ENCODE measurements around the gene CCDC136. TPM values are rescaled to one million over a fixed set of nuclear protein-coding genes. Genes with fewer than 3 reads are reported as not detected.

Gene CCDC136
- total RNA-seq, 1 experiment from 2014 or later, result 1.1 TPM

DNA sequence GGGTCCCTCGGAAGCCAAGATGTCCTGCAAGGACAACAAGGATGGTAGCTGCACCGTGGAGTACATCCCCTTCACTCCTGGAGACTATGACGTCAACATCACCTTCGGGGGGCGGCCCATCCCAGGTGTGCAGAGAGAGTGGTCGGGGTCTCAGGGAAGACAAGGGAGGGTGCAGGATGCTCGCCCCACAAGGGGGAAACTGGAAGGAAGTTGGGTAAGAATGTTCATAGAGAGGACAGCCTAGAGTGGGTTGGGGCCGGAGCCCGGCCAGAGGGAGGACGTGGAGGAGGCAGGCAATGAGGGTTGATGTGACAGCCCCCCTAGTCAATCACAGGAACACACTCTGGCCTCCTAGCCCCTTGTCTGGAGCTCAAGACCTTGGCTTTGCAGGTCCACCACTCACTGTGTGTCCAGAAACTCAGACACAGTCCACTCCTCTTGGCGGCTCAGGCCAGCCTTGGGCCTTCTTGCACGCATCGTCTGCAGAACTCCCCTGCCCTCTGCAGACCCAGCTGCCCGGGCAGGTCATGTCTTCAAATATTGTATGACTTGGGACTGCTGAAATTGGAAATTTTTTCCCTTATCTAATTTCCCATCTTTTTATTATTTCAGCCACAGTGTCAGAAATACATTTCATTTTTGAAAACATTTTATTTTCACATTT lies 55.1 kb downstream of the CCDC136 start:
- no peaks in the 10 kb centered on the region for H3K27me3 ChIP-seq (ENCODE audit: control insufficient read depth, insufficient read depth, low read length)
- in situ Hi-C loops (cut with HindIII; ENCODE audit: low pct_unique_long_range_greater_than_20kb, low sequenced_read_pairs), result no loop called here
- ATAC-seq, result no peak
- H3K4me1 ChIP-seq (ENCODE audit: control insufficient read depth, insufficient read depth, low read length), result no peaks in the 10 kb centered on the region
- ChIA-PET POLR2A (no interaction called here), CTCF (no interaction called here)
- no peak overlapping the region for H3K27ac ChIP-seq (ENCODE audit: low read length)
- intact Hi-C loops (cut with micrococcal nuclease; ENCODE audit: unreplicated experiment), result no loop called here
- no TSS peak for BruUV-seq (replicated peaks)
- no peaks in the 10 kb centered on the region for H3K9me3 ChIP-seq (ENCODE audit: control insufficient read depth, insufficient read depth, low read depth, low read length)
- TF ChIP-seq TCF7L2 (IDR thresholded peaks at IDR 0.05; ENCODE audit: low read depth, low read length), result no peak
- no peak for TF ChIP-seq SIN3A (IDR thresholded peaks at IDR 0.05; ENCODE audit: borderline replicate concordance, insufficient read depth, low read depth, low read length)
- TF ChIP-seq, protein P1, sequence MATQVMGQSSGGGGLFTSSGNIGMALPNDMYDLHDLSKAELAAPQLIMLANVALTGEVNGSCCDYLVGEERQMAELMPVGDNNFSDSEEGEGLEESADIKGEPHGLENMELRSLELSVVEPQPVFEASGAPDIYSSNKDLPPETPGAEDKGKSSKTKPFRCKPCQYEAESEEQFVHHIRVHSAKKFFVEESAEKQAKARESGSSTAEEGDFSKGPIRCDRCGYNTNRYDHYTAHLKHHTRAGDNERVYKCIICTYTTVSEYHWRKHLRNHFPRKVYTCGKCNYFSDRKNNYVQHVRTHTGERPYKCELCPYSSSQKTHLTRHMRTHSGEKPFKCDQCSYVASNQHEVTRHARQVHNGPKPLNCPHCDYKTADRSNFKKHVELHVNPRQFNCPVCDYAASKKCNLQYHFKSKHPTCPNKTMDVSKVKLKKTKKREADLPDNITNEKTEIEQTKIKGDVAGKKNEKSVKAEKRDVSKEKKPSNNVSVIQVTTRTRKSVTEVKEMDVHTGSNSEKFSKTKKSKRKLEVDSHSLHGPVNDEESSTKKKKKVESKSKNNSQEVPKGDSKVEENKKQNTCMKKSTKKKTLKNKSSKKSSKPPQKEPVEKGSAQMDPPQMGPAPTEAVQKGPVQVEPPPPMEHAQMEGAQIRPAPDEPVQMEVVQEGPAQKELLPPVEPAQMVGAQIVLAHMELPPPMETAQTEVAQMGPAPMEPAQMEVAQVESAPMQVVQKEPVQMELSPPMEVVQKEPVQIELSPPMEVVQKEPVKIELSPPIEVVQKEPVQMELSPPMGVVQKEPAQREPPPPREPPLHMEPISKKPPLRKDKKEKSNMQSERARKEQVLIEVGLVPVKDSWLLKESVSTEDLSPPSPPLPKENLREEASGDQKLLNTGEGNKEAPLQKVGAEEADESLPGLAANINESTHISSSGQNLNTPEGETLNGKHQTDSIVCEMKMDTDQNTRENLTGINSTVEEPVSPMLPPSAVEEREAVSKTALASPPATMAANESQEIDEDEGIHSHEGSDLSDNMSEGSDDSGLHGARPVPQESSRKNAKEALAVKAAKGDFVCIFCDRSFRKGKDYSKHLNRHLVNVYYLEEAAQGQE (IDR thresholded peaks at IDR 0.05; ENCODE audit: insufficient read depth in 1 of 2, low read depth in 2 of 2, low read length in 1 of 2), result no peak
- TF ChIP-seq, protein P2, sequence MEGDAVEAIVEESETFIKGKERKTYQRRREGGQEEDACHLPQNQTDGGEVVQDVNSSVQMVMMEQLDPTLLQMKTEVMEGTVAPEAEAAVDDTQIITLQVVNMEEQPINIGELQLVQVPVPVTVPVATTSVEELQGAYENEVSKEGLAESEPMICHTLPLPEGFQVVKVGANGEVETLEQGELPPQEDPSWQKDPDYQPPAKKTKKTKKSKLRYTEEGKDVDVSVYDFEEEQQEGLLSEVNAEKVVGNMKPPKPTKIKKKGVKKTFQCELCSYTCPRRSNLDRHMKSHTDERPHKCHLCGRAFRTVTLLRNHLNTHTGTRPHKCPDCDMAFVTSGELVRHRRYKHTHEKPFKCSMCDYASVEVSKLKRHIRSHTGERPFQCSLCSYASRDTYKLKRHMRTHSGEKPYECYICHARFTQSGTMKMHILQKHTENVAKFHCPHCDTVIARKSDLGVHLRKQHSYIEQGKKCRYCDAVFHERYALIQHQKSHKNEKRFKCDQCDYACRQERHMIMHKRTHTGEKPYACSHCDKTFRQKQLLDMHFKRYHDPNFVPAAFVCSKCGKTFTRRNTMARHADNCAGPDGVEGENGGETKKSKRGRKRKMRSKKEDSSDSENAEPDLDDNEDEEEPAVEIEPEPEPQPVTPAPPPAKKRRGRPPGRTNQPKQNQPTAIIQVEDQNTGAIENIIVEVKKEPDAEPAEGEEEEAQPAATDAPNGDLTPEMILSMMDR (IDR thresholded peaks at IDR 0.05), result no peak
- TF ChIP-seq POLR2AphosphoS5 (IDR thresholded peaks at IDR 0.05; ENCODE audit: low read depth, low read length), result no peak
- H3K4me3 ChIP-seq (ENCODE audit: low read depth in 2 of 2, low read length in 2 of 2), result no peak overlapping the region
- H3K36me3 ChIP-seq (ENCODE audit: control insufficient read depth, insufficient read depth, low read length), result no peaks in the 10 kb centered on the region
- no peak for DNase-seq (ENCODE audit: low read depth, low spot score)

DNA sequence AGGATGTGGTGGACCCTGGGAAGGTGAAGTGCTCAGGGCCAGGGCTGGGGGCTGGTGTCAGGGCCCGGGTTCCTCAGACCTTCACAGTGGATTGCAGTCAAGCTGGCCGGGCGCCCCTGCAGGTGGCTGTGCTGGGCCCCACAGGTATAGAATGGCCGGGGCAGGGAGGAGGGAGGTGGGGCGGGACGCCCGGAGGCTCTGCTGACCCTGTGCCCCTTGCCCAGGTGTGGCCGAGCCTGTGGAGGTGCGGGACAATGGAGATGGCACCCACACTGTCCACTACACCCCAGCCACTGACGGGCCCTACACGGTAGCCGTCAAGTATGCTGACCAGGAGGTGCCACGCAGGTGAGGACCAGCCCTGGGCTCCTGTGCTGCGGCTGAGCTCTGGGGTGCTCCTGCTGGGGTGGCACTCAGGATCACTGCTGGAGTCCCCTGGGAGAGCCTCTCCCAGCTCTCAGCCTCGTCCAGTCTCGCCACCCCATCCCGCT lies 56.0 kb downstream of the CCDC136 start:
- TF ChIP-seq TCF7L2 (IDR thresholded peaks at IDR 0.05; ENCODE audit: low read depth, low read length), result no peak
- TF ChIP-seq, protein P1 (IDR thresholded peaks at IDR 0.05; ENCODE audit: insufficient read depth in 1 of 2, low read depth in 2 of 2, low read length in 1 of 2), result no peak
- TF ChIP-seq, protein P2 (IDR thresholded peaks at IDR 0.05), result no peak
- no peaks in the 10 kb centered on the region for H3K36me3 ChIP-seq (ENCODE audit: control insufficient read depth, insufficient read depth, low read length)
- no peak overlapping the region for H3K27ac ChIP-seq (ENCODE audit: low read length)
- BruUV-seq (replicated peaks), result no TSS peak
- no peak overlapping the region for H3K4me3 ChIP-seq (ENCODE audit: low read depth in 2 of 2, low read length in 2 of 2)
- intact Hi-C loops (cut with micrococcal nuclease; ENCODE audit: unreplicated experiment), result no loop called here
- CTCF ChIA-PET, result no interaction called here
- in situ Hi-C loops (cut with HindIII; ENCODE audit: low pct_unique_long_range_greater_than_20kb, low sequenced_read_pairs), result no loop called here
- no peaks in the 10 kb centered on the region for H3K4me1 ChIP-seq (ENCODE audit: control insufficient read depth, insufficient read depth, low read length)
- no peak for DNase-seq (ENCODE audit: low read depth, low spot score)
- POLR2A ChIA-PET, result no interaction called here
- no peaks in the 10 kb centered on the region for H3K27me3 ChIP-seq (ENCODE audit: control insufficient read depth, insufficient read depth, low read length)
- H3K9me3 ChIP-seq (ENCODE audit: control insufficient read depth, insufficient read depth, low read depth, low read length), result no peaks in the 10 kb centered on the region
- no peak for ATAC-seq

All from Panc1 (cell line).